NCI-H187 (cell line): Measurements from ENCODE around the gene ZNF766.
A peak's percentile ranks its signal among the peaks of the same experiment; 100 is the strongest.
"Not testable (repeated sequence)": the region's sequence is repeated elsewhere in the genome, so short reads cannot be mapped to it uniquely, and the experiment has no call there.

Experiments used
- DNase-seq, 2 experiments: peaks; one replicate each; lab custom pipeline; 2025; lab: John Stamatoyannopoulos, UW

Gene ZNF766

DNA sequence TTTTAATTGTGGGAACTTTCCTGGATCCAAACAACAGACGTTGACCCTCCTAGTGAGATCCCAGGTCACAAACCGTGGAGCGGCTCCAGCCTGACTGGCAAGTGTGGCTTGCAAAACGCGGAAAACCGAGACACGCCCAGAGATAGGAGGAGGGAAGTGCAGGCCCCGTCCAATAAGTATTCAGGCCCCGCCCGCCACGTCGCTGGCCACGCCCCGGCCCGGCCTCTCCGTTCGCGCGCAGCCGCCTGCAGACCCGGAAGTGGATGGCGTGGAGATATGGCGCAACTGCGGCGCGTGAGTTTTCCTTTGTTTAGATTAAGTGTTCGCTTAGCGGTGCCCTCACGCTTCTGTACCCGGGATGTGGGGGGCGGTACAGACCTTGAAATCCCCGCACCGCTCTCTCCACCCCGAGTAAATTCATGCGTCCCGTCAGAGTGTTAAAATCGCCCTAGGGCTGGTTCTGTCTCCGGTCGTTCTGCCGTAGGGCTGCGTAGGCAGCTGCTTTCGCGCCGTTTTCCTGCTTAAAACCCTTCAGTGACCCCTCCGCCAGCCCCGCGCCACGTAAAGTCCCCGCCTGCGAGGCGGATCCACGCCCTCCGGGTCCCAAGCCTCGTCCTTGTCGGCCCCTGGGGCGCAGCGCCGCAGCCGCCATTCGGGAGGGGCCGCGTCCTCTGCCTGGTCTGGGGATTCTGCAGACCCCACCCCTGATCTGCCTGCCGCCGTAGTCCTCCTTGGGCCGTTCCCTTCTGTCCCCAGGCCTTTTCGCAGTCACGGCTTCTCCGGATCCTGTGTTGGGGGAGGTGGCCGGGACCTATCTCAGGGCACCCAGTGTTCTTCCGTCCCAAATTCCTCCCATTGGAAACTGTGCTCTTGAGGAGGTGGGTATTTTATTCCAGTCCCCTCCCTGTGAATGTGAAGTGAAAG is at the start of gene ZNF766:
ZNF766 (plus strand) TSS at position 250 of the 924 bp plus-strand sequence; CDS start at position 277, 27 bp downstream.
- DNase-seq, result peak; percentile 94

DNA sequence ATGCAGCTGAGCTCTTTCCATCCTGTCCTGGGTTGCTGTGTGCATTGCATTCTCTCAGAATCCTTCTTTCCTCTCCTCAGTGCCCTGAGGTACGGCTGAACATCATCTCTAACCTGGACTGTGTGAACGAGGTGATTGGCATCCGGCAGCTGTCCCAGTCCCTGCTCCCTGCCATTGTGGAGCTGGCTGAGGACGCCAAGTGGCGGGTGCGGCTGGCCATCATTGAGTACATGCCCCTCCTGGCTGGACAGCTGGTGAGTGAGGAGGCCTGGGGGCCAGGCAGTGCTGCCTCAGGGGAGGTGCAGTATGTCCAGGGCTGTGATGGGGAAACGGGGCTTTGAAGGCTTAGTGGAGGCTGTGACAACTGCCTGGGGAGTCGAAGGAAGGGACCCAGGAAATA is 49.8 kb upstream of the ZNF766 start:
- no peak for DNase-seq

DNA sequence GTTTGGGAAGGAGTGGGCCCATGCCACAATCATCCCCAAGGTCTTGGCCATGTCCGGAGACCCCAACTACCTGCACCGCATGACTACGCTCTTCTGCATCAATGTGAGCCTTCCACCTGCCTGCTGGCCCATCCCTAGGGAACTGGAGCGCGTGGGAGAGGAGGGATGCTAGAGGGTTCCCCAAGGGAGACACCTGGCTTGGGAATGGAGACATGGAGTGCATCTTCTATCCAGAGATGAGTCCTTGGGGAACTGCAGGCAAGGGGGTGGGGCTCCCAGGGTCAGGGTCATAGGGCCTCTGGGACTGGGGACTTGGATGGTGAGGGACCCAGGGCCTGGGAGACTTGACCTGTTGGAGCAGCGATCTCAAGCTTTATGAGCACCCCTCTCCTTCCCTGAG is 48.4 kb upstream of the ZNF766 start:
- DNase-seq, result no peak

DNA sequence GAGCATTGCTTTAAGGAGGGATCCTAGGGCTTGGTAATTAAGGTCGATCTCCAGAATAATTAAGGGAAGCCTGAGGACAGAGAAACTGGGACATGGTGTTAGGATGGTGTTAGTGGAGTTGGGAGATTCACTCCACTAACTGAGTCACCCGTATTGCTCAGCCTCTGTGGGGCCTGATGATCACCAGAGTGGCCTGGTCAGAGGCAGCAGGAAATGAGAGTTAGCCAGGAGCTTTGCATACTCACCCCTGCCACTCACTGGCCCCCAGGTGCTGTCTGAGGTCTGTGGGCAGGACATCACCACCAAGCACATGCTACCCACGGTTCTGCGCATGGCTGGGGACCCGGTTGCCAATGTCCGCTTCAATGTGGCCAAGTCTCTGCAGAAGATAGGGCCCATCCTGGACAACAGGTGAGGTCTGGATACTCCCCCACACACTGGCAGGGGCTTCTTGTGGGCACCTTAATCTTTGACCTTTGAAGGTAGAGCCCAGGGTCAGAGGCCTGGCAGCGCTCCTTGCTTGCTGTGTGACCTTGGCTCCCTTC is 47.5 kb upstream of the ZNF766 start:
- no peak for DNase-seq

DNA sequence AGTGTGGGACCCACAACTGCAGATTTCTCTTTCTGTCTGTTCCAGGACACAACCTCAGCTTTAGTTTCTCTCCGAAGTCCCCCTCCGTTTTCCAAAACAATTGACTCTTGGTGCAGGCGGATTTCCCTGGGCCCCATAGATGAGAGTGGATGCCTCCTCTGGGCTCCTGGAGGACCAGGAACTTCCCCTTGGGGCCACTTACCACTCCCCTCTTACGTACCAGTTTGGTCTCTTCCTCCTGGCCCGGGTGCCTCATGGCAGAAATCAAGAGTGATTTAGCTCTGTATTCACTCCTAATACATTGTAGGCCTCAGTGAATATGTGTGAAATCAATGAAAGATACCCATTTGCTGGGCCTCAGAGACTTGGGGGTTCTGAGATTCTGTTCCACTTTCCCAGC is 45.2 kb upstream of the ZNF766 start:
- DNase-seq, result no peak

DNA sequence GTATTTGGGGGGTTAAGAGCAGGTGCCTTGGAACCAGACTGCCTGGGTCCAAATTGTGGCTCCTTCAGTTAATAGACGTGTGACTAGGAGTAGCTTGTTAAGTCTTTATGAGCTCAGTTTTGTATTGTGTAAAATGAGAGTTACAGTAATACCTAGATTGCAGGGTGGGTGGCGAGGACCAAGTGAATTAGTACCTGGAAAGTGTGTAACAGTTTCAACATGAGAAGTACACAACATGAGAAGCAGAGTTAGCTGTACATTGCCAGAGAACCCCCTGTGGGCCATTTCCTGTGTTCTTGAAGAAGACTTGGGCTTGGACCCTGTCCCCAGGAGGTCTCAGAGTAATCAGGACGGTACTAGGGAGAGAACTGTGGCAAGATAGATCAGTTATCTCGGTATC is 42.7 kb upstream of the ZNF766 start:
- DNase-seq, result no peak

DNA sequence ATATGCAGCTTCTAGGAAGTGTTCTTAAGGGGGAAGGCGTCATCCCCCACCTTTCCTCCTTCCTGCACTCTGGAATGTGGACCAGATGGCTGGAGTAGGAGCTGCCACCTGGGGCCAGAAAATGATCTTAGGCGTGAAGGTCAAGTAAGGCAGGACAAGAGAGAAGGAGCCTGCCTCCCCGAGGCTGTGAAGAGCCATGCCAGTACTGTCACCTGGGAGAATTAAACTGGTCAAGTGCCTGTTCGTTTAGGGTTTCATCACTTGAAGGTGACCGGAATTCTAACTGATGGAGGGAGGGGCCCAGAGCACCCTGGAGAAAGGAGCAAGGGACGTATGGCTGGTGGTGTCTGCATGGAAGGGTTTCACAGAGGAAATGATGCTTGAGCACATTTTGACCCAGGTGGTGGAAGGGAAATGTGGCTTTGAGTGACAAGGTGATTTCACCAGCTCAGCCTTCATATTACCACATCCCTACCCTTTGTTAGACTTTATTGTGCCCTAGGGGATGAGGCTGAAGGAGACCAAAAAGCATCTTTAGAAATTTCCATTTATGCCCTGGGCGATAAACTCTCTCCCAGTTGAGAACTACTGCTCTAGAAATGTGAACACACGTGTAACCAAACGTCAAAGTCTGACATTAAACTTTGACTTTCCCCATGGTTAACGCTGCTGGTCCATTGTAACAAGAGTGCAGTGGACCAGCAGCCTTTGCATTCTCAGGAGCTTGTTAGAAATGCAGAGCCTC is 42.0 kb upstream of the ZNF766 start:
- no peak for DNase-seq

DNA sequence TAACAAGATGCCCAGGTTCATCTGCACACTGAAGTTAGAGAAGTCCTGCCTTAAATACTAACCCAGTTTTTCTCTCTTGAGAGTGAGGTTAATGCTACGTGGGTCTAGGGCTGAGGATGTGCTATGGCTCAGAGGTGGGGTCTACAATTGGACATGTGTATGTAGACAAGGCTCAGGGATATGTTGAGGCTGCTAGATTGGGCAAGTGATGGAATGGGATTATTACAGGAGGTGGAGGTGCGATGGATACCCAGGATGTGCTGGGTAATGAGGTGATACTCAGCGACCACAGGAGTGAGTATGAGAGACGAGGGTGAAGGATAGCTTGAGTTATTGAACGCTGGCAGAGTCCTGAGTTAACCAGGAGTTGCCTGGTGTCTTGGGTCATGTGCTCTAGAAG is 41.4 kb upstream of the ZNF766 start:
- no peak for DNase-seq

DNA sequence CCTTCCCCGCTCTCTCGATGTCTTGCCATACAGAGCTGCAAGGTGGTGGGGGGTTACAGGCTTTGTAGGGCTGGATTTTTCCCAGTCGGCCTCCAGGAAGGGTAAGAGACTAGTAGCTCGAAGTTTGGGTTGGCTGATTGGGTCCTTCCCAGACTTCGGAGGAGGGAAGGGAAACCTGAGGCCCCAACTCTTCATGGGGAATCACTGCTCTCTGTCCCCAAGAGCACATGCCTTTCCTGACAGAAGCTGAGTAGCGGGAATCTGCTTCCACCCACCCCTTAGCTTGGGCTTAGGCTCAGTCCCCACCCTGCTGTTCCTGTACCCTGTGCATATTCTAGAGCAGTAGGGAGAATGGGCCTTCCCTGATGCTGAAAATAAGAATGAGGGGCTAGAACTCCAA is 39.9 kb upstream of the ZNF766 start:
- no peak for DNase-seq

DNA sequence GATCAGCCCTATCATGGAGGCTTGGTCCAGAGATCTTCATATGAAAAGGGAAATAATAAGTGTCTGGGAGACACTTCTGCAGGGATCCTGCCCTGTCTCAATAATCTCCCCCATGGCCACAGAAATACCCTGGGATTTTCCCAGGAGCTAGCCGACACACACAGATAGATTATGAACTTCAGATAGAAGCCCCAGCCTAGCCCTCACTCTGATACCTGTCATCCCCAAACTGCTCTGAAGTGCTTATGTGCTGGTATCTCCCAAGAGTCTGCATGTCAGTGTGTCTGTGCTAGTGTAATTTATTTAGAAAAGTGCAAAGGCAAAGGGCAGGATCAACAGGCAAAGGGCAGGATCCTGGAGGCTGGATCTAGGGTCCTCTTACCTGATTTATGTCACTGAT is 38.7 kb upstream of the ZNF766 start:
- DNase-seq, result no peak

DNA sequence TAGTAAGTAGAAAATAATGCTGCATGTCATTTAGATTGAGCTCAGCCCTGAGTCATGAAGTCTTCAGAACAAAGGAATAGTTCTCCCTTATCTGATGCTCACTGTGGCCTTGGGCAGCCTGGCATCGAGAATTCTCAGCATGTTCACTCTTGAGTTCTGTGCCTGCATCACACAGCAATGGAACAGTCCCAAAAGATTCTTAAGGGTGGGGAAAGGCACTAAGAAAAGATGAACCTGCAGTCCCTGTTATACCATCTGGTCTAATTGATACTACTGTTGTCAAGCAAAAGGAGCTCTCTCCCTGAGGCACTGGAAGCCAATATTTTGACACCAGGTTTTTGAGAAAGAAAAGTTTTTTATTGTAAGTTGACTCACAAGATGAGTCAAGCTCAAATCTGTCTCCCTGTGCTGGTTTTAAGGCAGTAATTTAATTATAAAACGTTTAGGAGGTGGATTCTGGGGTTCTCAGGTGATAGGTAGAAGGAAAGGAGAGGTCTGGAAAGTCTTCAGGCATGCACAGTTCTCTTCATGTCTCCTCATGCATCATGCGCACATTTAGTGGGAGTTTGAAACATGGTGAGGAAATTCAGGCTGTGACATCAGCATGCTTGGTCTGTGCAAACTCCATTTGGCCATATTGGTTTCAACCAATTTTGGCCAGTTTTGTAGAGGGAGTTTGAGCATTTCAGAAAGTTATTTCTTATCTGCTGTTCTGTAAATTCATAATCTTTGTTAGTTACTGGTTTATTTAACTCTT is 38.1 kb upstream of the ZNF766 start:
- no peak for DNase-seq

DNA sequence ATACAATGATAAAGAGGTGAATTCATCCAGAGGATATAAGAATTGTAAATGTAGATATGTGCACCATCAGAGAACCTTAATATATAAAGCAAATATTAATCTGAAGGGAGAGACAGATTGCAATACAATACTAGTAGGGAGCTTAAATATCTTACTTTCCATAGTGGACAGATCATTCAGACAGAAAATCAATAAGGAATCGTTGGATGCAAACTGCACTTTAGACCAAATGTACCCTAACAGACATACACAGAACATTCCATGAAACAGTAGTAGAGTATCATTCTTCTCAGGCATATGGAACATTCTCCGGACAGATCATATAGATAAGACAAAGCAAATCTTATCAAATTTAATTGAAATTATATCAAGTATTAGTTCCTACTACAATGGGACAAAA is 35.0 kb upstream of the ZNF766 start:
- no peak for DNase-seq

DNA sequence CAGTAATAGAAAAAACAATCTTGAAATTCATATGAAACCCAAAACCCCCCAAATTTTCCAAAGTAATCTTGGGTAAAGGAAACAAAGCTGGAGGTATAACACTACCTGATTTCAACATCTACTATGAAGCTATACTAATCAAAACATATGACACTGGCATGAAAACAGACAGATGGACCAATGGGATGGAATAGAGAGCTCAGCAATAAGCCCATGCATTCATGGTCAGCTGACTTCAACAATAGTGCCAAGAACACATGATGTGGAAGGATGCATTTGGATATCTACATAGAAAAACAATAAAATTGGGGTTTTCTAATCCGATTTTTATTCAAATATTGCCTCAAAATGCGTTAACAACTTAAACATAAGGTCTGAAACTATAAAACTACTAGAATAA is 32.2 kb upstream of the ZNF766 start:
- DNase-seq, result no peak

DNA sequence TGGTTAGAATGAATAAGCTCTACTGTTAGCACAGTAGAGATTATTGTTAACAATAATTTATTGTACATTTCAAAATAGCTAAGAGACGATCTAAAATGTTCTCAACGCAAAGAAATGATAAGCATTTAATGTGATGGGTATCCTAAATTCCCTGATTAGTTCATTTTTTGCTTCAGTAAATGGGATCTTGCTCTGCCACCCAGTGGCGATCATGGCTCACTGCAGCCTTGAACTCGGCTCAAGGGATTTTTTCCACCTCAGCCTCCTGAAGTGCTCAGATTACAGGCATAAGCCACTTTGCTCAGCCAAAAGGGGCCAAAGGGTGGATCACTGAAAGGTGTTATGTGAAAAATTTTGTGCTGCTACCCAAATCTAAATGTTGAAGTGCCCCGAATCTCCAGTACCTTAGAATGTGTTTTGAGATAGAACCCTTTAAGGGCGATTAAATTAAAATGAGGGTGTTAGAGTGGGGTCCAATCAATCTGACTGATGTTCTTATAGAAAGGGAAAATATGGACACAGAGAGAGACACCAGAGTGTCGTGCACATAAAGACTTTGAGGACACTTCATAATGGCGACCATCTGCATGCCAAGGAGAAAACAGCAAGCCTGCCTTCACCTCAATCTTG is 31.5 kb upstream of the ZNF766 start:
- DNase-seq, result peak; percentile 32 to 38

DNA sequence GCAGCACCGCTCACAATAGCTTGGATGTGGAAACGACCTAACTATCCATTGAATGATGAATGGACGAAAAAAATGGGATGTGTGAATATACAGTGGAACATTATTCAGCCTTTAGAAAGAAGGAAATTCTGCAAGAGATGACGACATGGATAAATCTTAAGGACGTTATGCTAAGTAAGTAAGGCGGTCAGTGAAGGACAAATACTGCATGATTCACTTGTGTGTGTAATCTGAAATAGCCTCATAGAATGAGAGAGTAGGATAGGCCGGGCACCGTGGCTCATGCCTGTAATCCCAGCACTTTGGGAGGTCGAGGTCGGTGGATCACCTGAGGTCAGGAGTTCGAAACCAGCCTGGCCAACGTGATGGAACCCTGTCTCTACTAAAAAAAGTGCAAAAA is 25.4 kb upstream of the ZNF766 start:
- DNase-seq, result no peak

DNA sequence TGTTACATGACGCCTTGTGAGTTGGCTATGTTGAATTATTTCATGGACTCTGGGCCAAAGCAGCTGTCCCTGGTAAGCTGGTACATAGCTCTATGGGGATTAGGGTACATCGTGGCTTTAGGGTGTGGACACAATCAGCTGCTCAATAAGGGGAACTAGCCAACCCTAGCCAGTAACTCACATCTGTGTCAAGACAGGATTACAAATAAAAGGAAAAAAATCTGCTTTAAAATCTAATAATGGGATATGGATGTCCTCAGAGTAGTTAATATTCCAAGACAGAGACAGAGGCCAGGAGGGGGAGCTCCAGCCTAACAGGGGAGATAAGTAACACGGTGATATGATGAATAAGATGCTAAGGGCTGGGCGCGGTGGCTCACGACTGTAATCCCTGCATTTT is 21.1 kb upstream of the ZNF766 start:
- peak; percentile 21 to 31 for DNase-seq

DNA sequence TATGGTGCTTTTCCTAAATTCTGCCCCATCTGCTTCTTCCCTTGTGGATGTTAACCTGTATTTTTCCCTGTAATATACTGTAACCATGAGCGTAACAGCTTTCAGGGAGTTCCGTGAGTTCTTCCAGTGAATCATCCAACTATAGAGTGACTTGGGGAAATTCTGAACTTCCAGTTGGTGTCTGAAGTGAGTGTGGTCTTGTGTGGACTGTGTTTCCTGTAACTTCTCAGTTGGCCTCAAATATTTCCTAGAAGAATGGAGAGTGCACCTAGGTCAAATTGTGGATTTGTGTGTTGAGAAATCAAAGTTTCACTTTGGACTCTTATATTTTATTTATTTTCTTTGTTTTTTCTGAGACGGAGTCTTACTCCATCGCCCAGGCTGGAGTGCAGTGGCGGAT is 11.0 kb upstream of the ZNF766 start:
- no peak for DNase-seq

DNA sequence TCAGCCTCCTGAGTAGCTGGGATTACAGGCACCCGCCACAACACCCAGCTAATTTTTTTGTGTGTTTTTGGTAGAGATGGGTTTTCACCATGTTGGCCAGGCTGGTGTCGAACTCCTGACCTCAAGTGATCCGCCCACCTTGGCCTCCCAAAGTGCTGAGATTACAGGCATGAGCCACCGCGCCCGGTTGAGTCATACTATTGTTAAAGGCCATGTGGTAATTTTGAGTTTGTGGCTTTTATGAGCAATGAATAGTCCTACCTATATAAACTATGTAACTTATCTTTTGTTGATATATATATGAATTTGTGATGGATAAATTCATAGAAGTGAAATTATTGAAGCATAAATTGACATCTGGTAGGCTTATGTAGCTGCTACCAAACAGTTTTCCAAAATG is 3.8 kb upstream of the ZNF766 start:
- not testable (repeated sequence) for DNase-seq

DNA sequence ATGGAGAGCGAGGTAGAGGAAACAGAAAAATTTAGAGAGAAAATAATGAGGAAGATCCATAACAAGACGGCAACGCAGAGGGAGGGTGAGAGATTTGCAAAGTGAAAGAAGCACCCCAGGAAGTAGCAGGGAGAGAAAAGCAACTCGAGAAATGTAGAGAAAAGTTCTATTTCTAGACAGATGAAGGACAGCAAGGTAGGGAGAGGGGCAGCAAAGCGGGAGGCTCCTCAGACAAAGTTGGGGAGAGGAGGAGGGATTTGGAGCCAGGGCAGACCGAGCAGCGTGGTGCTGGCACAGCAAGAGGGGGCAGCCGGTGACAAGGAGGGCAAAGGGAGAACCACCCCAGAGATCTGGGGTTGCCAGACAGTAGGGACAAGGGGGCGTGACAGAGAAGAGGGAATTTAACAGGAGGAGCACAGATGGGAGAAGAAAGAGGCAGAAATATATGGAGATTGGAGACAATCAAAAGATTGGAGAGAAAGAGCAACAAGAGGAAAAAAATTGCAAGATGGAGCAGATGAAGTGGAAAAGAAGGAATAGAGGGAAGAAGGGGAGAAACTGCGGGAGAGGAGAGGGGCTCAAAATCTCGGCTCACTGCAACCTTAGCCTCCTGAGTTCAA is 989 bp downstream of the ZNF766 start:
- no peak for DNase-seq

DNA sequence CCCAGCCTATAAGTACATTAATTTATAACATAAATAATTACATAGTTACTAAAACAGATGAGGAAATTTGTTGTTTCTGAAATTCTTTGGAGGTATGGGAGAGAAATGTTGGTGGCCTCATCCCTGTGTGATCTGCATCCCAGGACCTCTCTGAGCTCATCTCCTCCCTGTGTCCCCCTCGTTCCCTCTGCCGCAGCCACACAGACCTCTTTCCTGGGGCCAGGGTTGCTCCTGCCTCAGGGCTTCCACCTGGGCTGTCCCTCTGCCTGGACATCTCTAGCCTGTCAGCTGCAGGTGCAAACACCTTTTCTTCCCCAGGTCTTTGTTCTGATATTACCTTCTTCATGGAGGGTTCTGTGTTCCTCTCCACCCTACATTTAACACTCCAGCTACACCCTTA is 3.9 kb downstream of the ZNF766 start:
- no peak for DNase-seq

DNA sequence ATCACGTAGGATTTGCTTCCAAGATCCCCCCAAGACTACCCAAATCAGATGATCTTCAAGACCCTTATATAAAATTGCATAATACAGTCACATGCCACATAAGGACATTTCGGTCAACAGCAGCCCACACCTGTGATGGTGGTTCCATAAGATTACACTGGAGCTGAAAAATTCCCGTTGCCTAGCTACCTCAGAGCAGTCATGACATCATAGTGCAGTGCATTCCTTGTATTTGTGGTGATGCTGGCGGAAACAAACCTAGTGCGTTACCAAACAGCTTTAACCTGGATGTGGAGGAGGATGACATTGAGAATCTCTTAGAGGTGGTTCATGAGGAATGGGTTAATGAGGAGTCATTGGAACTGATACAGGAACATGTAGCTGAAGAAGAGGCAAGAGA is 4.8 kb downstream of the ZNF766 start:
- DNase-seq, result no peak
